ENCODE measurements around the gene RBM20. TPM values are rescaled to one million over a fixed set of nuclear protein-coding genes. Genes with fewer than 3 reads are reported as not detected.
A peak's percentile ranks its signal among the peaks of the same experiment; 100 is the strongest.

Gene RBM20
- total RNA-seq, 4 donors from 2014 or later = 0.88 to 3.8 (median 1.9) TPM

DNA sequence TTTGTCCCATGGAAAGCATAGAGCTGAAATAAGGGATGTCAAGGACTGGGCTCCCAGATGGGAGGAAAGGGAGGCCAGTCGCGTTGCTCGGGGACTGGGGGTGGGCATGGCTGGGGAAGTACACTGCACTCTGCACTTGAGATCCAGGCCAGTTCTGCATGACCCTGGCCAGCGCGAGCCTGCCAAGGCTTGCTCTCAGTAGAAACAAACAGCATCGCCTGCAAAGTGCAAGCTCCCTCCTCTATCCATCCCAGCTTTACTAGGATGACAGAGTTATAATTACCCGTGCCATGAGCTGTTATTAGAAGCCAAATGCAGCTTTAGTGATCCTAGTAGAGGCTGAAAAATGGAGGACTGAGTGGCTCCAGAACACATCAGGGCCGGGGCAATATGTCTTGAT lies 183.7 kb downstream of the RBM20 start:
- H3K9me3 ChIP-seq = no peaks in the 10 kb centered on the region
- H3K4me1 ChIP-seq = peaks cover 0 to 12% of the 10 kb centered on the region in 2 donors
- peak overlapping the region; percentile 58 to 94 for H3K27ac ChIP-seq
- no peak for DNase-seq
- H3K36me3 ChIP-seq = no peaks in the 10 kb centered on the region
- H3K4me3 ChIP-seq = no peak overlapping the region
- TF ChIP-seq POLR2A (IDR thresholded peaks at IDR 0.05) = no peak
- TF ChIP-seq, protein P1, sequence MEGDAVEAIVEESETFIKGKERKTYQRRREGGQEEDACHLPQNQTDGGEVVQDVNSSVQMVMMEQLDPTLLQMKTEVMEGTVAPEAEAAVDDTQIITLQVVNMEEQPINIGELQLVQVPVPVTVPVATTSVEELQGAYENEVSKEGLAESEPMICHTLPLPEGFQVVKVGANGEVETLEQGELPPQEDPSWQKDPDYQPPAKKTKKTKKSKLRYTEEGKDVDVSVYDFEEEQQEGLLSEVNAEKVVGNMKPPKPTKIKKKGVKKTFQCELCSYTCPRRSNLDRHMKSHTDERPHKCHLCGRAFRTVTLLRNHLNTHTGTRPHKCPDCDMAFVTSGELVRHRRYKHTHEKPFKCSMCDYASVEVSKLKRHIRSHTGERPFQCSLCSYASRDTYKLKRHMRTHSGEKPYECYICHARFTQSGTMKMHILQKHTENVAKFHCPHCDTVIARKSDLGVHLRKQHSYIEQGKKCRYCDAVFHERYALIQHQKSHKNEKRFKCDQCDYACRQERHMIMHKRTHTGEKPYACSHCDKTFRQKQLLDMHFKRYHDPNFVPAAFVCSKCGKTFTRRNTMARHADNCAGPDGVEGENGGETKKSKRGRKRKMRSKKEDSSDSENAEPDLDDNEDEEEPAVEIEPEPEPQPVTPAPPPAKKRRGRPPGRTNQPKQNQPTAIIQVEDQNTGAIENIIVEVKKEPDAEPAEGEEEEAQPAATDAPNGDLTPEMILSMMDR (IDR thresholded peaks at IDR 0.05) = no peak
- intact Hi-C loops (cut with DNase I; ENCODE audit: low total_unique reads) = loop anchor here (10.0 kb wide), 1 partner anchor 47 kb away; the partner anchor contains the start of gene PDCD4
- H3K27me3 ChIP-seq = no peaks in the 10 kb centered on the region

GRCh38 chr10:110828525-110828924 lies 184.4 kb downstream of the RBM20 start:
- H3K4me3 ChIP-seq = no peak overlapping the region
- H3K36me3 ChIP-seq = no peaks in the 10 kb centered on the region
- DNase-seq = no peak
- no peaks in the 10 kb centered on the region for H3K9me3 ChIP-seq
- no peaks in the 10 kb centered on the region for H3K27me3 ChIP-seq
- H3K27ac ChIP-seq = peak overlapping the region; percentile 58 to 94
- H3K4me1 ChIP-seq = peaks cover 0 to 12% of the 10 kb centered on the region in 2 donors
- intact Hi-C loops (cut with DNase I; ENCODE audit: low total_unique reads) = loop anchor here (10.0 kb wide), 1 partner anchor 46 kb away; the partner anchor contains the start of gene PDCD4
- TF ChIP-seq POLR2A (IDR thresholded peaks at IDR 0.05) = no peak
- TF ChIP-seq, protein P1 (IDR thresholded peaks at IDR 0.05) = no peak

DNA sequence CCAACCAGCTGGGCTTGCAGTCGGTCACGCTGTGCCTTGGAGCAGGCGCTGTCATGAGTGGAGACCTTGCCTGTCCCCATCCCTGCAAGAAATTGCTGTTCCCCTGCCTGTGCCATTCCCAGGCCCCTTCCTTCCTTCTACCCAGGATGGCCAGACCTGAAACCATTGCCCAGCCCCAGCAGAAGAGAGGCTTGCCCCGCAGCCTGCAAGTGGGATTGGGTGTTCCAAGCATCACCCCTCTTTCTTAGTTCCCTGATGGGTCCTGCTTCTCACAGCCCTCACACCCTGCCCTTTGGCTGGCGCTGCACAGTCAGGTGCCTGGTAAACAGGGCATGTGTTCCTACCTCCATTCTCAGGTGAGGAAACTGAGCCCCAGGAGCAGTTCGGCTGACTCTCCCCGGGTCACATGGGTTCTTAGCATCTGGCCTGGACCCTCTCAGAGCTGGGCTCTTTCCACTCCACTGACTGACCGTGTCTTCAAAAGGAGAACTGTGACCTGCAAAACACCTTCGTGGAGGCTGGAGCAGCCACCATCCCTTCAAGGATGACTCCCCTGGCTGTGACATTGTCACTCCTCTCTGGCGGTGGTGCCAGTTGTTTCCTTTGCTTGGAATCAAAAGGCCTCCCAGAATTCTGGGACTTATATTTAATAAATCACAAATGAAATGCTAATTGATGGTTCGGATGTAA lies 185.7 kb downstream of the RBM20 start:
- DNase-seq = no peak
- intact Hi-C loops (cut with DNase I; ENCODE audit: low total_unique reads) = loop anchor here (10.0 kb wide), 1 partner anchor 45 kb away; the partner anchor contains the start of gene PDCD4
- H3K36me3 ChIP-seq = no peaks in the 10 kb centered on the region
- H3K27ac ChIP-seq = peak overlapping the region in 1 of 2 donors; percentile 58
- peaks cover 0 to 12% of the 10 kb centered on the region in 2 donors for H3K4me1 ChIP-seq
- no peak for TF ChIP-seq POLR2A (IDR thresholded peaks at IDR 0.05)
- TF ChIP-seq, protein P1 (IDR thresholded peaks at IDR 0.05) = no peak
- no peaks in the 10 kb centered on the region for H3K9me3 ChIP-seq
- H3K27me3 ChIP-seq = no peaks in the 10 kb centered on the region
- no peak overlapping the region for H3K4me3 ChIP-seq

DNA sequence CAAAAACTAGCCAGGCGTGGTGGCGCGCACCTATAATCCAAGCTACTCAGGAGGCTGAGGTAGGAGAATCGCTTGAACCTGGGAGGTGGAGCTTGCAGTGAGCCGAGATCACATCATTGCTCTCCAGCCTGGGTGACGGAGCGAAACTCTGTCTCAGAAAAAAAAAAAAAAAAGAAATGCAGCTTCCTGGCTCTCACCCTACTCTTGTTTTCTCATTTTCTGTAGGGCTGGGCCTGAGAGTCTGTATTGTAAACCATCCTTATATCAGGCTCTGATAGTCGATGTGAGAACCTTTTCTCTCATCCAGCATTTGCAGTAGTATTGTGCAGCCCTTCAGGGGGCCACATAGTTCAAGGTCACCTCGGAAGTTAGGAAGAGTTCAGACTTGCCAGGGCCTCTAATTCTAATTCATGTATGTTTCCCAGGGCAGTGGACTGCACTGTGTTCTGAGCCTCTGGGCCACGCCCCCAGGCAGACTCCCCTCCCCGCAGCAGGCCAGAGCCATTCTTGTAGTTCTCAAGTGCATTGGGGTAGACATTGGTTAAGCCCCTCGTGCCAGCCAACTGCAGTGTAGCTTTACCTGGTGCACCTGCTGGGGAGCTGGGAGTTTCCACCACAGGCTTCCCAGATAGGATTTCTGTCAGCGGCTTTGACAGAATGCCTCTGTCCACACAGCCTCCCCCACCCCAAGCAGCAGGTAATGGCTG lies 189.3 kb downstream of the RBM20 start:
- TF ChIP-seq, protein P1 (IDR thresholded peaks at IDR 0.05) = no peak
- TF ChIP-seq POLR2A (IDR thresholded peaks at IDR 0.05) = no peak
- intact Hi-C loops (cut with DNase I; ENCODE audit: low total_unique reads) = no loop called here
- Histone ChIP-seq H3K27ac (peak overlapping the region; percentile 84 to 91), H3K4me1 (peaks cover 11 to 22% of the 10 kb centered on the region in 2 donors), H3K4me3 (no peak overlapping the region), H3K9me3 (no peaks in the 10 kb centered on the region), H3K36me3 (no peaks in the 10 kb centered on the region), H3K27me3 (no peaks in the 10 kb centered on the region)
- no peak for DNase-seq

Measured in uterus (tissue), 4 donors.